HepG2 (cell line): Measurements from ENCODE around the gene HCRTR1. TPM values are rescaled to one million over a fixed set of nuclear protein-coding genes. Genes with fewer than 3 reads are reported as not detected.

Source experiments
- ATAC-seq: fragments of 200-7000 bp; cut with Tn5 transposase; 3 replicates; pipeline ENCODE4 v1.9.1; 2020; ENCODE audit warnings: mild to moderate bottlenecking, moderate library complexity
- BruUV-seq: library from RNA; stranded (reverse); fragments of 400-500 nt; replicated peaks from 2 replicates; lab custom pipeline; 2021; lab: Mats Ljungman, UMichigan
- CTCF ChIA-PET: fragments of 300-600 bp; formaldehyde crosslinking; extraction: SDS; loops from one replicate; lab custom pipeline; 2021; ENCODE audit warnings: low total read pairs, inconsistent platforms, low intra/inter-chr PET ratio; lab: Yijun Ruan, JAX
- POLR2A ChIA-PET: fragments of 350-600 bp; sonication (Branson Sonifier 250); formaldehyde crosslinking; loops from one replicate; lab custom pipeline; 2020; ENCODE audit warnings: antibody characterized with exemption, inconsistent platforms; lab: Yijun Ruan, JAX
- DNase-seq: peaks from one replicate; pipeline ENCODE4 v3.0.0-alpha.2; 2015; ENCODE audit warnings: low spot score
- FAIRE-seq: peaks from 3 replicates; lab custom pipeline; 2011; peaks lifted over from hg19 to GRCh38; lab: Jason Lieb, UNC
- H2AFZ ChIP-seq: one replicate; pipeline ENCODE4 v1.6.1; 2011; ENCODE audit warnings: low read length, inconsistent platforms
- H3K27ac ChIP-seq: fragments of 300-600 bp; 3 replicates; pipeline ENCODE4 v1.8.0; 2011; ENCODE audit warnings: mixed run types, mild to moderate bottlenecking, mixed read lengths, low read length, inconsistent platforms; ENCODE audit not compliant: insufficient read depth; ENCODE audit errors: extremely low read length
- H3K27me3 ChIP-seq, 2 experiments: fragments of 200-600 bp in 1 of 2; 2 replicates in 1 of 2; 3 replicates in 1 of 2; pipeline versions ENCODE4 v1.6.0 to v1.8.0; 2011; ENCODE audit warnings: low read length in 2 of 2, mild to moderate bottlenecking in 2 of 2, moderate library complexity in 2 of 2, inconsistent platforms in 1 of 2; ENCODE audit not compliant: insufficient read depth in 2 of 2, control insufficient read depth in 1 of 2
- H3K36me3 ChIP-seq, 2 experiments: fragments of 200-600 bp in 1 of 2; replicated peaks in 1 of 2; 2 replicates in 1 of 2; 3 replicates in 1 of 2; pipeline versions ENCODE4 v1.5.1 to v1.8.0; 2011; ENCODE audit warnings: low read length in 2 of 2, inconsistent platforms in 1 of 2; ENCODE audit not compliant: insufficient read depth in 2 of 2, control insufficient read depth in 1 of 2
- H3K4me1 ChIP-seq: 2 replicates; pipeline ENCODE4 v1.5.1; 2012; ENCODE audit warnings: low read length, inconsistent platforms; ENCODE audit not compliant: insufficient read depth
- H3K4me2 ChIP-seq: 2 replicates; pipeline ENCODE4 v1.6.0; 2011; ENCODE audit warnings: low read depth, low read length, inconsistent platforms
- H3K4me3 ChIP-seq, 3 experiments: fragments of 200-600 bp in 1 of 3; sonication (generic), shearing (Covaris generic) in 1 of 3; replicated peaks in 1 of 3; 2 replicates each; pipeline ENCODE4 v1.5.1; 2011 to 2016; ENCODE audit warnings: low read length in 3 of 3, inconsistent platforms in 2 of 3, low read depth in 2 of 3, mild to moderate bottlenecking in 2 of 3, control low read depth in 1 of 3, mixed read lengths in 1 of 3; ENCODE audit not compliant: insufficient read depth in 1 of 3
- H3K79me2 ChIP-seq: one replicate; pipeline ENCODE4 v1.6.1; 2011; ENCODE audit warnings: low read length, inconsistent platforms; ENCODE audit not compliant: insufficient read depth
- H3K9ac ChIP-seq: 2 replicates; pipeline ENCODE4 v1.6.0; 2011; ENCODE audit warnings: mild to moderate bottlenecking, low read depth, low read length, inconsistent platforms; ENCODE audit not compliant: insufficient read depth
- H3K9me3 ChIP-seq: 2 replicates; pipeline ENCODE4 v1.5.1; 2012; ENCODE audit warnings: mild to moderate bottlenecking, low read length
- H4K20me1 ChIP-seq: 2 replicates; pipeline ENCODE4 v1.6.0; 2011; ENCODE audit warnings: inconsistent platforms, mild to moderate bottlenecking, low read length, moderate library complexity; ENCODE audit not compliant: insufficient read depth
- CAMTA2 ChIP-seq: sonication (generic); formaldehyde crosslinking; IDR thresholded peaks from 2 replicates; pipeline ENCODE4 v1.4.0; 2020; ENCODE audit warnings: mild to moderate bottlenecking, missing genetic modification reagents, borderline replicate concordance
- GABPB1 ChIP-seq: IDR thresholded peaks from 2 replicates; pipeline ENCODE4 v1.6.1; 2016; ENCODE audit warnings: mild to moderate bottlenecking, missing genetic modification reagents, moderate library complexity, missing compliant biosample characterization
- IKZF4 ChIP-seq: sonication (generic); formaldehyde crosslinking; IDR thresholded peaks from 2 replicates; pipeline ENCODE4 v1.5.1; 2020; ENCODE audit warnings: borderline replicate concordance, mild to moderate bottlenecking, low read depth, missing genetic modification reagents; ENCODE audit errors: not compliant biosample characterization
- REPIN1 ChIP-seq: sonication (generic); formaldehyde crosslinking; IDR thresholded peaks from 2 replicates; pipeline ENCODE4 v1.8.0; 2022; ENCODE audit warnings: missing genetic modification reagents, low read depth, mild to moderate bottlenecking, borderline replicate concordance
- SATB2 ChIP-seq: sonication (generic); formaldehyde crosslinking; IDR thresholded peaks from 2 replicates; pipeline ENCODE4 v1.5.0; 2020; ENCODE audit warnings: missing genetic modification reagents
- ZBTB38 ChIP-seq: sonication (generic); formaldehyde crosslinking; IDR thresholded peaks from 2 replicates; pipeline ENCODE4 v1.5.1; 2020; ENCODE audit warnings: mild to moderate bottlenecking, missing genetic modification reagents
- ZNF143 ChIP-seq: sonication (generic); formaldehyde crosslinking; IDR thresholded peaks from 2 replicates; pipeline ENCODE4 v1.4.0; 2020; ENCODE audit warnings: missing genetic modification reagents
- ZNF326 ChIP-seq: sonication (generic); formaldehyde crosslinking; IDR thresholded peaks from 2 replicates; pipeline ENCODE4 v1.4.0; 2020; ENCODE audit warnings: missing genetic modification reagents, borderline replicate concordance
- ZNF775 ChIP-seq: sonication (generic); formaldehyde crosslinking; IDR thresholded peaks from 2 replicates; pipeline ENCODE4 v1.4.0; 2020; ENCODE audit warnings: missing genetic modification reagents, mild to moderate bottlenecking, moderate library complexity, borderline replicate concordance
- ZNF878 ChIP-seq: sonication (generic); formaldehyde crosslinking; IDR thresholded peaks from 2 replicates; pipeline ENCODE4 v1.8.1; 2023; ENCODE audit warnings: mild to moderate bottlenecking, missing genetic modification reagents, moderate library complexity
- WGBS: methylation state at CpG from one replicate; pipeline ENCODE4 v1.1.6; 2017; ENCODE audit warnings: low lambda C conversion rate; 5-methylcytosine and 5-hydroxymethylcytosine counted together
- in situ Hi-C: cut with HindIII; loops from 2 replicates; pipeline ENCODE4 v1.10.0; 2017; ENCODE audit warnings: low pct_unique_long_range_greater_than_20kb; ENCODE audit not compliant: extremely low pct_ligation_motif_present
- intact Hi-C: fragments of 100-400 bp; cut with micrococcal nuclease; formaldehyde crosslinking; loops from one replicate; pipeline ENCODE4 v1.10.0; 2022; ENCODE audit not compliant: unreplicated experiment
- polyA plus RNA-seq, 8 experiments: library from polyadenylated mRNA; depleted of rRNA in 3 of 8; stranded (reverse) in 7 of 8; unstranded in 1 of 8; fragments of >200 nt; fragmentation: Illumina TruSeq in 4 of 8; extraction: Trizol in 4 of 8; gene quantifications; 2 replicates each; pipeline versions ENCODE4 v1.2.1 to v1.2.3, GENCODE V29; 2011 to 2016; ENCODE audit warnings: low read depth in 4 of 8, missing spikeins in 1 of 8, mixed read lengths in 1 of 8; ENCODE audit not compliant: insufficient read depth in 1 of 8
- total RNA-seq, 5 experiments: library from RNA; depleted of rRNA; stranded (reverse); fragments of >200 nt; fragmentation: Illumina TruSeq; extraction: Trizol; gene quantifications; 2 replicates each; pipeline ENCODE4 v1.2.3, GENCODE V29; 2016; ENCODE audit warnings: low read depth in 1 of 5
- TF ChIP-seq, protein P1 (sequence below): IDR thresholded peaks from 2 replicates; pipeline ENCODE4 v1.6.1; 2012; ENCODE audit warnings: low read length, improper control_type of control experiment

Gene HCRTR1
- total and polyA plus RNA-seq, 2 of the 13 experiments (the other 11 are each of a cell fraction or from before 2014, with no cell fraction given), result not detected

DNA sequence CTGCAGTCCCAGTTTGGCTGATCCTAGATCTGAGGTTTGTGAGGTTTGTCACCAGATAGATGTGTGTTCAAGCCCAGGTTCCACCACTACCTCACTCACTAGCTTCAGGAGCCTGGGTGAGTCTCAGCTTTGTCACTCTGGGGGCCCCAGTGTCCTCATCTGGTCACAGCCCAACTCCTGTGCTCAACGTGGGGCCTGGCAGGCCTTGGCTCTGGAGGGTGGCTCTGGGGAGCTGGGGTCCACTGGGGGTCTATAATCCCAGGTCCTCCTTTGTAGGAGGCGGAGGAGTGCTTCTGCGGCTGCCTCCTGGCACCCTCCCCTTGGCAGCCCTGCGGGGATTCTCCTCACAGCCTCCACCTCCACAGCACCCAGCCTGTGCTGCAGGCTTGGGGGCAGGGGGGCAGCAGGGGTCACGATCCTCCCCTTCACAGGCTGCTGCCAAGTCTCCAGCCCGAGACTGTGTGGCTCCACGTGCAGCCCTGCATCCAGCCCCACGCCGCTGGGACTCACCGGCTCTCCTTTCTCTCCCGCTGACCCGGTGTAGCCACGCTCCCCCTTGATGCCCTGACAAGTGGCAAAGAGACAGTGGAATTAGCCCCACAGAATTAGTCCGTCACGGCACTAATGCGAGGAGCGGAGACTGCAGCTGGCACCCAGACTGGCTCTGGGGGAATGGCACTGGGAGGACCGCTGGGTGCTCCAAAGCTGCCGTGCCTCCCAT lies 49.7 kb downstream of the HCRTR1 start:
- DNase-seq, result no peak
- intact Hi-C loops (no loop called here), in situ Hi-C loops (loop anchor here (5.0 kb wide), 2 partner anchors 35 to 120 kb away; partner anchors contain the start of gene COL16A1)
- BruUV-seq, result no TSS peak
- no peak overlapping the region for H2AFZ ChIP-seq
- no peaks in the 10 kb centered on the region for H4K20me1 ChIP-seq
- no peaks in the 10 kb centered on the region for H3K36me3 ChIP-seq
- H3K4me3 ChIP-seq, result no peak overlapping the region
- no peak for ATAC-seq
- no peak overlapping the region for H3K9ac ChIP-seq
- 81% methylated on average over 3 of the region's 19 CpGs for WGBS
- ChIA-PET POLR2A (interaction anchor here (1.0 to 3.8 kb wide), 3 partner anchors 34 to 48 kb away, joined by 3 to 24 read pairs (median 3); partner anchors contain the start of gene COL16A1), CTCF (interaction anchor here (0.9 kb wide), 1 partner anchor 122 kb away, joined by 3 read pairs; no protein-coding TSS in a partner anchor)
- no peak overlapping the region for H3K4me2 ChIP-seq
- H3K79me2 ChIP-seq, result no peaks in the 10 kb centered on the region
- no peak for TF ChIP-seq ZNF143 (CRISPR knock-in tag)
- no peak for TF ChIP-seq IKZF4
- TF ChIP-seq ZNF326 (CRISPR knock-in tag), result no peak
- no peak for TF ChIP-seq ZNF878 (CRISPR knock-in tag)
- TF ChIP-seq, protein P1, sequence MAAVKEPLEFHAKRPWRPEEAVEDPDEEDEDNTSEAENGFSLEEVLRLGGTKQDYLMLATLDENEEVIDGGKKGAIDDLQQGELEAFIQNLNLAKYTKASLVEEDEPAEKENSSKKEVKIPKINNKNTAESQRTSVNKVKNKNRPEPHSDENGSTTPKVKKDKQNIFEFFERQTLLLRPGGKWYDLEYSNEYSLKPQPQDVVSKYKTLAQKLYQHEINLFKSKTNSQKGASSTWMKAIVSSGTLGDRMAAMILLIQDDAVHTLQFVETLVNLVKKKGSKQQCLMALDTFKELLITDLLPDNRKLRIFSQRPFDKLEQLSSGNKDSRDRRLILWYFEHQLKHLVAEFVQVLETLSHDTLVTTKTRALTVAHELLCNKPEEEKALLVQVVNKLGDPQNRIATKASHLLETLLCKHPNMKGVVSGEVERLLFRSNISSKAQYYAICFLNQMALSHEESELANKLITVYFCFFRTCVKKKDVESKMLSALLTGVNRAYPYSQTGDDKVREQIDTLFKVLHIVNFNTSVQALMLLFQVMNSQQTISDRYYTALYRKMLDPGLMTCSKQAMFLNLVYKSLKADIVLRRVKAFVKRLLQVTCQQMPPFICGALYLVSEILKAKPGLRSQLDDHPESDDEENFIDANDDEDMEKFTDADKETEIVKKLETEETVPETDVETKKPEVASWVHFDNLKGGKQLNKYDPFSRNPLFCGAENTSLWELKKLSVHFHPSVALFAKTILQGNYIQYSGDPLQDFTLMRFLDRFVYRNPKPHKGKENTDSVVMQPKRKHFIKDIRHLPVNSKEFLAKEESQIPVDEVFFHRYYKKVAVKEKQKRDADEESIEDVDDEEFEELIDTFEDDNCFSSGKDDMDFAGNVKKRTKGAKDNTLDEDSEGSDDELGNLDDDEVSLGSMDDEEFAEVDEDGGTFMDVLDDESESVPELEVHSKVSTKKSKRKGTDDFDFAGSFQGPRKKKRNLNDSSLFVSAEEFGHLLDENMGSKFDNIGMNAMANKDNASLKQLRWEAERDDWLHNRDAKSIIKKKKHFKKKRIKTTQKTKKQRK, result no peak
- TF ChIP-seq ZNF775 (CRISPR knock-in tag), result no peak
- no peak for TF ChIP-seq REPIN1 (CRISPR knock-in tag)
- TF ChIP-seq CAMTA2 (CRISPR knock-in tag), result no peak
- TF ChIP-seq SATB2 (CRISPR knock-in tag), result no peak
- TF ChIP-seq ZBTB38 (CRISPR knock-in tag), result no peak
- no peak for TF ChIP-seq GABPB1 (CRISPR knock-in tag)
- H3K27me3 ChIP-seq, result no peaks in the 10 kb centered on the region
- FAIRE-seq, result no peak
- H3K9me3 ChIP-seq, result no peaks in the 10 kb centered on the region
- H3K4me1 ChIP-seq, result peaks cover 10% of the 10 kb centered on the region
- H3K27ac ChIP-seq, result no peak overlapping the region
